Activated CD4-positive, alpha-beta T cell treated with anti-CD3 and anti-CD28 coated beads, Interleukin-2, amount 10 ng/mL, durations not matched to agents 7 days and 5 days (primary cell): Measurements from ENCODE around the gene KIF23. TPM values are rescaled to one million over a fixed set of nuclear protein-coding genes. Genes with fewer than 3 reads are reported as not detected.

Experiments used
- CTCF ChIA-PET: fragments of 350-600 bp; sonication (Branson Sonifier 250); formaldehyde crosslinking; loops from one replicate; lab custom pipeline; 2021; ENCODE audit warnings: antibody characterized with exemption; lab: Charles Lee
- POLR2A ChIA-PET: fragments of 350-600 bp; sonication (Branson Sonifier 250); formaldehyde crosslinking; loops from one replicate; lab custom pipeline; 2021; ENCODE audit warnings: antibody characterized with exemption; lab: Charles Lee
- DNase-seq: peaks from one replicate; pipeline ENCODE4 v3.0.0-alpha.2; 2020
- H3K27ac Mint-ChIP-seq: one replicate; pipeline ENCODE4 v1.8.0; 2021; ENCODE audit warnings: mild to moderate bottlenecking, moderate library complexity, mixed read lengths
- H3K27me3 Mint-ChIP-seq: one replicate; pipeline ENCODE4 v1.8.0; 2021; ENCODE audit warnings: mixed read lengths
- H3K36me3 Mint-ChIP-seq: one replicate; pipeline ENCODE4 v1.8.0; 2021; ENCODE audit warnings: low read depth, mixed read lengths
- H3K4me1 Mint-ChIP-seq: one replicate; pipeline ENCODE4 v1.8.0; 2021; ENCODE audit warnings: mixed read lengths
- H3K4me3 Mint-ChIP-seq: one replicate; pipeline ENCODE4 v1.8.0; 2021; ENCODE audit warnings: mild to moderate bottlenecking, moderate library complexity, mixed read lengths
- H3K9me3 Mint-ChIP-seq: one replicate; pipeline ENCODE4 v1.8.0; 2021; ENCODE audit warnings: mixed read lengths
- total RNA-seq, 2 experiments: library from RNA; stranded (reverse); gene quantifications; one replicate each; pipeline ENCODE4 v1.2.3, GENCODE V29; 2021

The KIF23 gene
- total RNA-seq, 2 experiments from 2014 or later = 77.8 to 93.1 TPM

GRCh38 chr15:69497076-69497475 is 82.9 kb downstream of the KIF23 start:
- ChIA-PET POLR2A (interaction anchor here (0.7 kb wide), 1 partner anchor 522 kb away, joined by 3 read pairs; no protein-coding TSS in a partner anchor), CTCF (no interaction called here)
- no peak overlapping the region for H3K4me3 Mint-ChIP-seq
- peaks cover 9% of the 10 kb centered on the region for H3K4me1 Mint-ChIP-seq
- no peaks in the 10 kb centered on the region for H3K36me3 Mint-ChIP-seq
- no peak overlapping the region for H3K27ac Mint-ChIP-seq
- H3K9me3 Mint-ChIP-seq = no peaks in the 10 kb centered on the region
- H3K27me3 Mint-ChIP-seq = no peaks in the 10 kb centered on the region
- DNase-seq = no peak

GRCh38 chr15:69497667-69498066 is 83.5 kb downstream of the KIF23 start:
- Mint-ChIP-seq H3K27ac (no peak overlapping the region), H3K9me3 (no peaks in the 10 kb centered on the region), H3K36me3 (no peaks in the 10 kb centered on the region), H3K27me3 (no peaks in the 10 kb centered on the region), H3K4me1 (peaks cover 9% of the 10 kb centered on the region), H3K4me3 (no peak overlapping the region)
- ChIA-PET POLR2A (interaction anchor here (0.7 kb wide), 1 partner anchor 521 kb away, joined by 3 read pairs; no protein-coding TSS in a partner anchor), CTCF (no interaction called here)
- no peak for DNase-seq

Other genes with a start within 250 kb of the KIF23 start
- not detected for gene PAQR5, start 115.4 kb upstream of the KIF23 start, total RNA-seq
- gene RPLP1, start 38.5 kb downstream of the KIF23 start, total RNA-seq = 1,000 to 10,000 TPM; 1,548 to 1,738 TPM